Measurements from ENCODE around the gene MPP2.

The MPP2 gene

DNA sequence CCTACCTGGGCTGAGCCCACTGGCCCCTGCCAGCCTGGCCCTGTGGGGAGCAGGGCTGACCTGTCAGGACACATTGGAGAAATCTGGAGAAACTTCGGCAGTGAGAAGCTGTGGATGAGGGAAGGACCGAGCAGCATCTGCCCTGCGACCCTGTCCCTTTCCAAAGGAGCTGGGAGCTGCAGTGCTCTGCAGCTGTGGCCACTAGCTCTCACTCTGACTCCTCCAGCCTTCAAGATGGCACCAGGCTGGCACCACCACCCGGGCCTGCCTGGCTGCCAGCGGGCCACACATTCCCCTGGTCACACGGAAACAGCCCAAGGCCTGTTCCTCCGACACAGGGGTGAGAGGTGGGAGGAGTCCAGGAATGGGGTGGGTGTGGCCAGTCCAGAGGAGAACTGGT is 30.3 kb downstream of the MPP2 start:
- no peak for DNase-seq (ENCODE audit: extremely low spot score)
- TF ChIP-seq NFRKB (IDR thresholded peaks at IDR 0.05): no peak
- no peak for TF ChIP-seq SP1 (IDR thresholded peaks at IDR 0.05)
- no peak for TF ChIP-seq LEF1 (IDR thresholded peaks at IDR 0.05; ENCODE audit: borderline replicate concordance)
- TF ChIP-seq CTBP1 (IDR thresholded peaks at IDR 0.05; ENCODE audit: borderline replicate concordance): no peak
- TF ChIP-seq ZNF384 (IDR thresholded peaks at IDR 0.05): no peak
- no peak for TF ChIP-seq ELF4 (IDR thresholded peaks at IDR 0.05)
- TF ChIP-seq HDGF (IDR thresholded peaks at IDR 0.05; ENCODE audit: borderline replicate concordance): no peak
- TF ChIP-seq TARDBP (IDR thresholded peaks at IDR 0.05): no peak
- no peak for TF ChIP-seq FOXM1 (IDR thresholded peaks at IDR 0.05; ENCODE audit: borderline replicate concordance)
- TF ChIP-seq BHLHE40 (IDR thresholded peaks at IDR 0.05; ENCODE audit: borderline replicate concordance): no peak
- no peak for TF ChIP-seq ARNT (IDR thresholded peaks at IDR 0.05)
- TF ChIP-seq, protein P1, sequence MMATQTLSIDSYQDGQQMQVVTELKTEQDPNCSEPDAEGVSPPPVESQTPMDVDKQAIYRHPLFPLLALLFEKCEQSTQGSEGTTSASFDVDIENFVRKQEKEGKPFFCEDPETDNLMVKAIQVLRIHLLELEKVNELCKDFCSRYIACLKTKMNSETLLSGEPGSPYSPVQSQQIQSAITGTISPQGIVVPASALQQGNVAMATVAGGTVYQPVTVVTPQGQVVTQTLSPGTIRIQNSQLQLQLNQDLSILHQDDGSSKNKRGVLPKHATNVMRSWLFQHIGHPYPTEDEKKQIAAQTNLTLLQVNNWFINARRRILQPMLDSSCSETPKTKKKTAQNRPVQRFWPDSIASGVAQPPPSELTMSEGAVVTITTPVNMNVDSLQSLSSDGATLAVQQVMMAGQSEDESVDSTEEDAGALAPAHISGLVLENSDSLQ (IDR thresholded peaks at IDR 0.05): no peak
- no peak for TF ChIP-seq SUZ12 (IDR thresholded peaks at IDR 0.05)
- TF ChIP-seq FOXK2 (IDR thresholded peaks at IDR 0.05): no peak
- TF ChIP-seq L3MBTL2 (conservative IDR thresholded peaks at IDR 0.05): no peak
- ChIA-PET CTCF (interaction anchor here (0.6 to 2.4 kb wide), 3 partner anchors 31 to 184 kb away, joined by 3 to 10 read pairs (median 4); partner anchors contain the start of gene CD300LG), POLR2A (no interaction called here)

DNA sequence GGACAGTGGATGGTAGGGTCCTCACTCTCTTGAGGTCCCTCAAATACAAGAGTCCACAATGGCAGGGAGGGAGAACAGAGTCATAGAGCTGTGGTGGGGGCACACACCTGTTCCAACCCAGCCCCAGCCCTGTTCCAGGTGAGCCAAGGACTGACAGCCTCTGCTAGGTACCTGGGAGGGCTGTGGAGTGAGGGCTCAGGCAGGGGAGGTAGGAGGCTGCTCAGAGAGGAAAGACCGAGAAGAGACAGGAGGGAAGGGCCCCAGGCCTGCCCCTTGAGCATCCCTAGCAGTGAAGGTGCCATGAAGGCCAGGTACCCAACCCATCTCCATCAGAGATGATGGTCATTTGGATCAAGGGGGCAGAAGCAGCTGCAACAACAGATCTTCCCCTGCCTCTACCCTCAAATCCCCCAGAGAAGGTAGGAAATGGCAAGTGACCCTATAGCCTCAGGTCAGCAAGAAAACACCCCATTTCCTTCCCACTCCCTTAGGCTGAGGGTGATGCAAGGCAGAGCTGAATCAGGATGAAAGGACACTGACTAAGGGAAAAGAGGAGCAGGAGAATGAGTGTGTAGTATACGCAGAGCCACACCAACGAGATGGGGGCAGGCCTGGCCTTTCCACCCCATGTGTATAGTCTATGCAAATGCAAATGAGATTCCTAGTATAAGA is 31.7 kb downstream of the MPP2 start:
- TF ChIP-seq TARDBP (IDR thresholded peaks at IDR 0.05) (no peak), SUZ12 (IDR thresholded peaks at IDR 0.05) (no peak), SP1 (IDR thresholded peaks at IDR 0.05) (no peak), FOXK2 (IDR thresholded peaks at IDR 0.05) (no peak), FOXA1 (IDR thresholded peaks at IDR 0.05) (no peak), BHLHE40 (IDR thresholded peaks at IDR 0.05; ENCODE audit: borderline replicate concordance) (no peak), HDGF (IDR thresholded peaks at IDR 0.05; ENCODE audit: borderline replicate concordance) (no peak), FOXM1 (IDR thresholded peaks at IDR 0.05; ENCODE audit: borderline replicate concordance) (no peak), ZNF384 (IDR thresholded peaks at IDR 0.05) (no peak), LEF1 (IDR thresholded peaks at IDR 0.05; ENCODE audit: borderline replicate concordance) (no peak), CTBP1 (IDR thresholded peaks at IDR 0.05; ENCODE audit: borderline replicate concordance) (no peak), NFRKB (IDR thresholded peaks at IDR 0.05) (no peak), ELF4 (IDR thresholded peaks at IDR 0.05) (no peak)
- TF ChIP-seq, protein P1 (IDR thresholded peaks at IDR 0.05): no peak
- no peak for DNase-seq (ENCODE audit: extremely low spot score)
- ChIA-PET POLR2A (no interaction called here), CTCF (interaction anchor here (0.6 kb wide), 1 partner anchor 56 kb away, joined by 3 read pairs; no protein-coding TSS in a partner anchor)

DNA sequence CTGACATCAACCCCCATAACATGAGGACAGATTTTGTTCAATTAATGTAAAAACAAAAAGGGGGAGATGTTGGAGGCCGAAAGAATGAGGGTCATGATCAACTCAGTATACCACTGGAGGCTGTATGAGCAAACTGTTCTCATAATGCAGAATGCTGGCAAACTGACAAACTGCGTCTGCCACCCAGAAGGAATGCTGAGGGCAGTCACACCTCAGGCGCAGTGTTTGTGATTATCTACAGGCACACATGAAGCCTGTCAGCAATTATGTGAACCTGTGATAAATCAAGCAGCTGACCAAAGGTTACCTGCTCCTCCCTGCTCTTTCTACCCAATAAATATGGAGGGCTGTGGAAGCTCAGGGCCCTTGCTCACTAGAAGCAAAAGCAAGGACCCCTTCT is 33.0 kb downstream of the MPP2 start:
- no peak for TF ChIP-seq LEF1 (IDR thresholded peaks at IDR 0.05; ENCODE audit: borderline replicate concordance)
- TF ChIP-seq, protein P1 (IDR thresholded peaks at IDR 0.05): no peak
- no peak for TF ChIP-seq FOXM1 (IDR thresholded peaks at IDR 0.05; ENCODE audit: borderline replicate concordance)
- POLR2A ChIA-PET: no interaction called here
- CTCF ChIA-PET: interaction anchor here (0.6 kb wide), 1 partner anchor 120 kb away, joined by 3 read pairs; no protein-coding TSS in a partner anchor
- DNase-seq (ENCODE audit: extremely low spot score): no peak

DNA sequence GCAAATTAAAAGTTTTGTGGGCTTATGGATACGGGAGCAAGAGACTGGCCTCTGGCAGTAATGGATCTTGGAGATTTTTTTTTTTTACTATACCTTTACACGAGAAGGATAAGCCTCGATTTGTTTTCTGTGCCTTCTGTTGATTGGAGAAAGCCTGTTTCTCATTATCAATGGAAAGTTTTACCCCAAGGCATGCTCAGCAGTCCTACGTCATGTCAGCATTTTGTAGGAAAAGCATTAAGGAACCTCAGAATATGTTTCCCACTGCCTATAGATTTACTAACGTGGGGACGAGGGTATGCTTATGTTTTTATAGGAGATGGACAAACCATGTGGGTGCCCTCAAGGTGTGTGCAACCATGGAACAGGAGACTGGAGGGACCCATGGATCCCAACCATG is 33.5 kb downstream of the MPP2 start:
- CTCF ChIA-PET: interaction anchor here (0.6 kb wide), 1 partner anchor 120 kb away, joined by 3 read pairs; no protein-coding TSS in a partner anchor
- DNase-seq (ENCODE audit: extremely low spot score): no peak
- POLR2A ChIA-PET: no interaction called here
- TF ChIP-seq HDGF (IDR thresholded peaks at IDR 0.05; ENCODE audit: borderline replicate concordance) (no peak), SP1 (IDR thresholded peaks at IDR 0.05) (no peak), TARDBP (IDR thresholded peaks at IDR 0.05) (no peak), ELF4 (IDR thresholded peaks at IDR 0.05) (no peak), SUZ12 (IDR thresholded peaks at IDR 0.05) (no peak), BHLHE40 (IDR thresholded peaks at IDR 0.05; ENCODE audit: borderline replicate concordance) (no peak), ZNF384 (IDR thresholded peaks at IDR 0.05) (no peak), CTBP1 (IDR thresholded peaks at IDR 0.05; ENCODE audit: borderline replicate concordance) (no peak), FOXM1 (IDR thresholded peaks at IDR 0.05; ENCODE audit: borderline replicate concordance) (no peak)

DNA sequence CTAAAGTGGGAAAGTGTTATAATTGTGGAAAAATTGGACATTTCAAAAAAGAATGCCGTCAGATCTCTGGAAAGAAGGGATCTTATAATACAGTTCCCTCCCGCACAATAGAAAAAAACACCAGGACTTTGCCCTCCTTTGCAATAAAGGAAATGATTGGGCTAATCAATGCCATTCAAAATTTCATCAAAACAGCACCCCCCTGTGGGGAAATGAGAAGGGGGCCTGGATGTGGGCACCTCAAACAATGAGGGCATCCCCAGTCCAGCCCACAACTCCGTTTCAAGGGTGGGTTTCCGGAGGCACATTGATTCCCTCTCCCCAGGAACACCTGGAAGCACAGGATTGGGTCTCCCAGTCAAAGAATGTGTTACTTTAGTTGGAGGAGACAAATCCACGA is 34.2 kb downstream of the MPP2 start:
- DNase-seq (ENCODE audit: extremely low spot score): no peak
- TF ChIP-seq ARNT (IDR thresholded peaks at IDR 0.05) (no peak), LEF1 (IDR thresholded peaks at IDR 0.05; ENCODE audit: borderline replicate concordance) (no peak), SUZ12 (IDR thresholded peaks at IDR 0.05) (no peak), FOXK2 (IDR thresholded peaks at IDR 0.05) (no peak), ELF4 (IDR thresholded peaks at IDR 0.05) (no peak), FOXM1 (IDR thresholded peaks at IDR 0.05; ENCODE audit: borderline replicate concordance) (no peak), BHLHE40 (IDR thresholded peaks at IDR 0.05; ENCODE audit: borderline replicate concordance) (no peak), HDGF (IDR thresholded peaks at IDR 0.05; ENCODE audit: borderline replicate concordance) (no peak), NFRKB (IDR thresholded peaks at IDR 0.05) (no peak), L3MBTL2 (conservative IDR thresholded peaks at IDR 0.05) (no peak), CTBP1 (IDR thresholded peaks at IDR 0.05; ENCODE audit: borderline replicate concordance) (no peak), FOXA1 (IDR thresholded peaks at IDR 0.05) (no peak)
- TF ChIP-seq, protein P1 (IDR thresholded peaks at IDR 0.05): no peak
- ChIA-PET CTCF (no interaction called here), POLR2A (no interaction called here)

Data from HEK293T (cell line).